GM11168 (cell line): ENCODE data around the gene SEC14L6.
"Not testable (repeated sequence)": the region's sequence is repeated elsewhere in the genome, so short reads cannot be mapped to it uniquely, and the experiment has no call there.

Experiments used
- in situ Hi-C: fragments of 300-500 bp; cut with MboI; formaldehyde crosslinking; loops from one replicate; pipeline ENCODE4 v1.12.0; 2022; ENCODE audit warnings: low sequenced_read_pairs; ENCODE audit not compliant: unreplicated experiment

The SEC14L6 gene

DNA sequence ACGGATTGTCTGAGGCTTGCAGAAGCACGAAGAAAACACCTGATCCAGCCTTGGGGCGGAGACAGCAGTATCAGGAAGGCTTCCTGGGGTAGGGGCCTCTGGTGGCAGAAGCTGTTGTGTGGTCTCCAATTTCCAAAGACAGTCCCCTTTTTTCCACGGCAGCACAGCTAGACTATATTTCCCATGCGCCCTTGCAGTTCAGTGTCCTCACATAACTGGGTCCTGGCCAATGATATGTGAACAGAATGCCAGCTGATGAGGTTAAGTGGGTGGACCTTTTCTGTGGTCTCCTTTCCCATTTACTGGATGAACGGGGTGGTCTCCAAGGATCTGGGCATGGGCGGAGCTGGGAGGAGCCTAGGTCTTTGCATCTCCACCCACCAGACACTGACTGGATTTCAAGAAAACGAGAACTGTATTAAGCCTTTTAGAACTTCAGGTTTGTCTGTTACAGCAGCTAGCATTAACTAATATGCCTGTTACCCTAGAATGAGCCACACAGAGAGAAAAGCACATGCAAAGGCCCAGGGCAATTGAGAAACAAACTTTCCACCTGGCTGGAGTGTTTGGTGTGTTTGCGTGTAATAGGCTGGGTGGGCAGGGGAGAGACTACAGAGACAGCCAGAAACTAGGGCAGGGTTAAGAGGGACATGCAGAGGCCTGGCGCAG, 21.7 kb upstream of the SEC14L6 start:
- in situ Hi-C loops: no loop called here

DNA sequence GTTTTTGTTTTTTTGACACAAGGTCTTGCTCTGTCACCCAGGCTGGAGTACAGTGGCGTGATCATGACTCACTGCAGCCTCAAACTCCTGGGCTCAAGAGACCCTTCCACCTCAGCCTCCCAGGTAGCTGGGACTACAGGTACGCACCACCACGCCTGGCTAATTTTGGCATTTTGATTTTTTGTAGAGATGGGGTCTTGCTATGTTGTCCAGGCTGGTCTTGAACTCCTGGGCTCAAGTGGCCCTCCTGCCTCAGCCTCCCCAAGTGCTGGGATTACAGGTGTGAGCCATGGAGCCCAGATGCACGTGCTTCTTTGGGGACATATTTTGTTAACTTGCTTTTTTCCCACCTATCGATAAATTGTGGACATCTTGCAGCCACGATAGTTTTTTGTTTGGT, 20.7 kb upstream of the SEC14L6 start:
- in situ Hi-C loops: not testable (repeated sequence)

DNA sequence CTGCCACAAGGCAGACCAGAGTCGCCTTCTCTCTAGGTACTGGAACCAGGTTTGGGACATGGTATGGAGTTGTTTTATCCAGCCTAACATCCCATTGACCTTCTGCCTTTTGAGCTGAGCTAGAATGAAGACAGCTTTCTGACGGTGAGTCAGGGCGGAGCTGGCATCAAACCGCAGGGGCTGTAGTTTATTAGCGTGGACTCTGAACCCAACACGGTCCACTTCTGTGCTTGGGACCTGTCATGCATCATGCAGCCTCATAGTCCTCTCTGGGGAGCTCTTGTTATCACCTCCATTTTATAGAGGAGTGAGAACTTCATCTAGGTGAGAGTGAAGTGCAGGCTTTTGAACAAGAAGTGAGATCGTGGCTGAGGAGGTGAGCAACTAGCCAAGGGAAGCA, 19.6 kb upstream of the SEC14L6 start:
- in situ Hi-C loops: no loop called here

DNA sequence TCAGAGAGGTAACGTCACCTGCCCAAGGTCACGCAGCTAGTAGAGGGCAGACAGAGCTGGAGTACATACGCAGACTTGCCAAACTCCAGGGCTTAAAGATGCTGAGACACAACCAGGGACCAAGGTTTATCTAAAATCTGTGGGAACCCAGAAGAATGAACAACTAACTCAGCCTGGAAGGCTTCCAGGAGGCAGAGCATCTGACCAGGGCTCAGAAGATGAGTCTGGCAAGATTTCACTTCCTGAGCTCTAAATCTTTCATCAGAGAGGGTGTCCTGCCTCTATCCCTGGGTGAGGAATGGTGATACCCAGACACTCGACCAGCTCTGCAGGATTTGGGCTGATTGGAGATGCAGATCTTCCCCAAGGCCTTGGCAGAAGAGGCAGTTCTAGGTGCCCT, 18.8 kb upstream of the SEC14L6 start:
- in situ Hi-C loops: no loop called here

DNA sequence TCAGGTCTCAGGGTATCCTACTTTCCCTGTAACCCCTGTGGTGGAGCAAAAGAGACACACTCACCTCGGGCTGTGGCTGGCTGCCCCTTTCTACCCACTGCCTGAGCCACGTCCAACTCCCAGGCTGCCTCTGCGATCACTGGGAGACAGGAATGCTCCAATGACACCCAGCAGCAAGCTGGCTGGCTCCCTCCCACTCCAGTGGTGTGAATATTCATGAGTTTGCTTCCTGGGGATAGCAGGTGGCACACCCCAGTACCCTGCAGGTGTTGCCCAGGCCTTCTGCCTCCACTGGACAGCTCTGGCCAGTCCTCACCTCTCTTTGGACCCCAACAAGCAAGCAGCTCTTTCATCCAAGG, 18.2 kb upstream of the SEC14L6 start:
- in situ Hi-C loops: no loop called here

DNA sequence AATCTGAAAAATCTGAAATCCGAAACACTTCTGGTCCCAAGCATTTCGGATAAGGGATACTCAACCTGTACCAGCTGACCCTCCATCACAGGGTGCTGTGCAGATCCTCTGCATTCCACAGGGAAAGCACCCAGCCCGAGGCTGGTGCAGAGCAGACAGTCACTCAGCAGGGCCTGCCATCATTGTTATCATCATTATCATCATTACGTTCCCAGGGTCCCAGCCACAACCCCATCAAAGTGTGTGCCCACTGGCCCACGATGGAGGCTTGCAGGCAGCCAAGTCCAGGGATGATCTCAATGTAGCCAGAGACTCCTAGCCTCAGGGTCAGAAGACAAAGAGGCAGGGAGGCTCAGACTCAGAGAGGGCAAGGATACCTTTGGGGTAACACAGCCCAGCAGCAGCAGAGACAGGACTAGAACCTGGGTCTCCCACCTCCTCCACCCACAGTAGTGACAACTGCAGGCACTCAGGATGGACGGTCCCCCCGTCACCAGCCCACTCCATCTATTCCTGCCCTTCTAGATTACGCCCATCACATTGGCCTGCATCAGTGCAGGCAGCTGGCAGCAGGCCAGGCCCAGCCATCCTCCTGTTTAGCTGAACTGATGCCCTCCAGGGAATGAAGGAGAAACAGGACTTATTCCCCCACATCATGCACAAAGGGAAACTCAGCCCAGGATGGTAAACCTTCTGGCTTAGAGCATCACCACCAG, 17.7 kb upstream of the SEC14L6 start:
- in situ Hi-C loops: no loop called here

DNA sequence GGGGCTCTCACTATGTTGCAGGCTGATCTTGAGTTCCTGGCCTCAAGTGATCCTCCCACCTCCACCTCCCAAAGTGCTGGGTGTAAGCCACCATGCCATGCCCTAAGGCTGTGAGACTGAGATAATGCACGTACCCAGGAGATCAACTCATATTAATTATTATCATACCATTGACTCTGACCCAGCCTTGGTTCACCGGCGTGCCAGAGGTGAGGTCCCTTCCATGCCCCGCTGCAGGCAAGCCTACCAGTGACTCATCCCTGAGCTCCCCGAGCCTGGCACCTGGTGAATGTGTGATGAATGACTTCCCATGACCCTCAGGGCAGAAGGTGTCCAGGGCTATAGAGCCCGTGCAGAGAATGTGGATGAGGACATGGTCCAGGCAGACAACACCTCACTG, 15.8 kb upstream of the SEC14L6 start:
- in situ Hi-C loops: no loop called here

DNA sequence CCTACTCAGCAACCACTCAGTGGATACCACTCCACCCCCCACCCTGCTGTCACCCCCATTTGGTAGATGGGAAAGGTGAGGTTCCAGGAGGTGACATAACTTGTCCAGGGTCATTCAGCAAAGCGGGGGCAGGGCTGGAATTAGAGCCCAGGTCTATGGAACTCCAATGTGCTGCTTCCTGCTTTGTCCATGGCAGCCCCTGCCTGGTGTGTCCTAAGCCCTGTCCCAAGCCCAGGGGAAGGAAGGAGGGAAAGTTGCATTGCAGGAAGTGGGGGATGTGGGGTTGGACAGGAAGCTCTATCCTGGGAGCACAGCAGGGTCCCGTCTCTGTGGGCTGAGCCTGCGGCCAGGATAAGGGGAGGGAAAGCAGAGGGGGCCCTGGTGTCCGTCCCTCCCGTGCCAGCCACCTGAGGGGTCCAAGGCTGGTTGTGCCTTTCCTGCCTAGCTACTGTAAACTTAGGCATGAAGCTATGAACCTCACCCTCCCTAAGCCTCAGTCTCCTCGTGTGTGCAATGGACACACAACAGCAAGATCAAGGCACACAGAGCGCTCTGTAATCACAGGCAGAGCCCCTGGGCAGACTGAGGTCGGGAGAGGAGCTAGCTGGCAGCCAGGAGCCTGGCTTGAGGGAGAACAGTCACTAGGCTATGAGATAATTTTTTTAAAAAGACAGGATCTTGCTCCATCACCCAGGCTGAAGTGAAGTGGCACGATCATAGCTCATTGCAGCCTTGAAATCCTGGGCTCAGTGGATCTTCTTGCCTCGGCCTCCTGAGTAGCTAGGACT, 15.1 kb upstream of the SEC14L6 start:
- in situ Hi-C loops: no loop called here

DNA sequence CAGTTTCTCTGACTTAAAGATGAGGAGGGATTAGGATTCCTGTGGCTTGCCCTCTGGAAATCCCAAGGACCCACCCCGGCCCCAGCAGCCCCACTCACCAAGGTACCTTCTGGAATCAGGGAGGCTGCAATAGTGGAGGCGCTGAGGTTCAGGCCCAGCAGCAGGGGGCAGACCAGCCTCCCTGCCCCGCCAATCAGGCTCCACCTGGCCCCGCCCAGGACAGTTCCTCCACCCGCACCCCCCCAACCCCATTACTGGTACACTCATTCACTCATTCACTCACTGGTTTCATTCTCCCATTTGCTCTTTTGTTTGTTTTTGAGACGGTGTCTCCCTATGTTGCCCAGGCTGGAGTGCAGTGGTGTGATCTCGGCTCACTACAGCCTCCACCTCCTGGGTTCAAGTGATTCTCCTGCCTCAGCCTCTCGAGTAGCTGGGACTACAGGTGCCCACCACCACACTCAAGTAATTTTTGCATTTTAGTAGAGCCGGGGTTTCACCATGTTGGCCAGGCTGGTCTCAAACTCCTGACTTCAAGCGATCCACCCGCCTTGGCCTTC, 14.2 kb upstream of the SEC14L6 start:
- in situ Hi-C loops: not testable (repeated sequence)

DNA sequence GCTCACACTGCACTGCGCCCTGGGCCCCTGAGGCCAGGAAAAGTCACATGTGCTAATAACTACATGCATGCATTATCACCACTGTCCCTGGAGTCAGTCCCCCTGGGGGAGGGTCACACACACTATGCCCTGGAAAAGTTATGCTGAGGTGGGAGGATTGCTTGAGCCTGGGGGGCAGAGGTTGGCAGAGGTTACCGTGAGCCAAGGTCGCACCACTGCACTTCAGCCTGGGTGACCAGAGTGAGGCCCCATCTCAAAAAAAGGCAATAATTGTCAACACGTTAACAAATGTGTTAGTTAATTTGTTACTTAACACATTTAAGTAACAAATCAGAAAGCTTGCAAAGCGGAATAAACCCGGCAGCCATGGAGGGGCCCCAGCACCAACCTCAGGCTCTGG, 13.3 kb upstream of the SEC14L6 start:
- in situ Hi-C loops: no loop called here

DNA sequence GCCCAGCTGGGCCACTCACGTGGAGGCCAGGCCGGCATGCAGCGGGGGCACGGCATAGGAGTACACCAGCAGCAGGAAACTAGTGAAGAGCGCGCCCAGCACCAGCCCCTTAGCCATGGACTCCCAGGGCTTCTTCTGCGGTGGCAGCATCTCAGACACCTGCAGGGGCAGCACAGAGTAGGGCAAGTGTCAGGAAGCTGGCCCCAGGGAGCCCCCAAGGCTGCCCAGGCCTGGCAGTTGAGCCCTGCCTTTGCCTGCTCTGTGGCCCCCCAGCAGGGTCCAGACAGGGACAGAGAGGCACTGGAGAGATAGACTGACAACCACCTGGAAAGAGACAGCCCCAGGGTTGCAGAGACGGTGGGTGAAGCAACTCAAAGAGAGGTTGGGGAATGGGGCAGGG, 10.7 kb upstream of the SEC14L6 start:
- in situ Hi-C loops: no loop called here

DNA sequence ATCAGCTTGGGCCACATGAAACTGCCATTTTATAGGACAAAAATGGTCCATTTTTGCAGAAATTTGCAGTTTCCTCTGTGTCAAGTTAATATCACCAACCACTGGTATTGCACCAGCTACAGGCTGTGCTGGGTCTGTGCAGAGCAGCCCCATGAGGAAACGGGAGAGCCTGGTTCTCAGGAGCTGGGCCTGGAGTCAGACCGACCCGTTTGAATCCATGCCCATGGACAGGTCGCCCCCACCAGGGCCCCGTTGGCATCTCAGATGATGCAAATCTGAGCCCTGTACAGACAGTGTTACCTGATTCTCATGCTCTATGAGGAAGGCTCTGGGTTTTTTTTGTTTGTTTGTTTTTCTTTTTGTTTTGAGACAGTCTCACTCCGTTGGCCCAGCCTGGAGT, 9.8 kb upstream of the SEC14L6 start:
- in situ Hi-C loops: no loop called here

DNA sequence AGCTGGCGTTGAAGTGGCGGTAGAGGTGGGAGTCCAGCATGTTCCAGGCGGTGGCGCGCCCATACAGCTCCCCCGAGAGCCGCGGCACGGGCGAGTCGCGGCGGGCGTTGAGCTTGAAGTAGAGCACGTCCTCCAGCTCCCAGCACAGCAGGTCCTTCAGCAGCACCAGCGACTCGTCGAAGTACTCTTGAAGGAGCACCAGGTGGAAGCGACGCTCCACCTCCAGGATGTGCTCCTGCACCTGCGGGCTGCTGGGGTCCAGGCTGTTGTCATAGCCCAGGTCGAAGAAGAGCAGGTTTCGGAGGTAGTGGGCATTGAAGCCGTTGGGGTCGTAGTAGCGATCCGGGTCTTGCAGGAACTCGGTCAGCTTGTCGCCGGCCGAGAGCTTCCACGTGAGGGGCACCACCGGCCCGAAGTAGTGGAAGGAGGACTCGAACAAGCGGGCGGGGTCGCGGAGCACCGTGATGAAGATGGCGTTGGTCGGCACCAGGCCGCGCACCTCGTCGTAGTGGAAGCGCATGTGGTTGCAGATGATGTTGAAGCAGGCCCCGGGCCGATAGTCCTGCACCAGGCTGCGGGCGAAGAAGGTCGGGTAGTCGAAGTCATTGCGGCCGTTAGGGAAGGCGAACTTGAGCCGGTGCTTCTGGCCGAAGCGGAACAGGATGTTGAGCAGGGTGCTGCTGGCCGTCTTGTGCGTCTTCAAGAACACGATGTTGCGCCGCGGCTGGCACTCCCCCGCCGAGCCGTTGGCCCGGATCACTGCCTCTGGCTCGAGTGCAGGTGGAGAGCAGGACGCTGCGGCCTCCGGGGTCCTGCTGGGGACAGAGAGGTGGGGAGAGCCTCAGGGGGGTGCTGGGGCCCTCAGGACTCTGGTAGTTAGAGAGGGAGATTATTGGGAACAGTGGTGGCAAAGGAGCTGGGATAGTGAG, 9.0 kb upstream of the SEC14L6 start:
- in situ Hi-C loops: no loop called here

DNA sequence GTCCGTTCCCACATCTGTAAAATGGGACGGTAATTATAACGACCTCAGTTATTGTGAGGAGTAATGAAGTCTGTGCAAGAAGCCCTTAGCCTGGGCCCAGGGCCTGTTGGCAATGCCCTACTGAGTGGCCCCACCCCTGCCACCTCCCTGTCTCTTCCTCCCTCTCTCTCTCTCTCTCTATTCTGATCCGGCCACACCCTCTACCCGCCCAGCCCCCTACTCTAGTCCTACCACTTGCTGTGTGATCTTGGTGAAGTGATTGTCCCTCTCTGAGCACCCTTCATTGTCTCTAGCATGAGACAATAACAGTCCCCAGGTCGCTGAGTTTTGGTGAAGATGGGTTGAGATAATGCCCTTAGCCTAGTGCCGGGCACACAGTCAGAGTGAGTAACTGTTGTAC, 7.4 kb upstream of the SEC14L6 start:
- in situ Hi-C loops: no loop called here

DNA sequence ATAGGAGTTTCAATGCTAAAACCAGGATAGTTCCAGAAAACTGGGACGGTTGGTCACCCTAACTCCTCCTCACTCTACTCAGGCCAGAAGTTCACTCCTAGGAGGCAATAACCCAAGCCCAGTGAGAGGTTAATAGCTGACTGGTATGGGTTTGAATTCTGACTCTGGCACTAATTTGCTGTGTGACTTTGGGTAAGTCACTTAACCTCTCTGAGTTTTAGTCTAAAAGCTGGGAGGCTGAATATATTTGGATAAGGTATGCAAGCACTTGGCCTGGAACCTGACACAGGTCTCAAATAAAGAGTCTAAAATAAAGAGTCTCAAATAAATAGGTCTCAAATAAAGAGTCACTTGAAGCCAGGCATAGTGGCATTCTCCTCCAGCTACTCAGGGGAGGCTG, 6.2 kb upstream of the SEC14L6 start:
- in situ Hi-C loops: no loop called here

DNA sequence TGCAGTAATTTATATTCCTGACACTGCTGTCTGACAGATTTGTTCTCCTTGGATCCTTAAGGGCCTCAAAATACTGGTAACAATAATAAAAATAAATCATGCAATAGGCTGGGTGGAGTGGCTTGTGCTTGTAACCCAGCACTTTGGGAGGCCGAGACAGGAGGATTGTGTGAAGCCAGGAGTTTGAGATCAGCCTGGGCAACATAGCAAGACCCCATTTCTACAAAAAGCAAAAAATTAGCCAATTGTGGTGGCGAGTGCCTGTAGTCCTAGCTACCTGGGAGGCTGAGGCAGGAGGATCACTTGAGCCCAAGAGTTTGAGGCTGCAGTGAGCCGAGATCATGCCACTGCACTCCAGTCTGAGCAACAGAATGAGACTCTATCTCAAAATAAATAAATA, 5.3 kb upstream of the SEC14L6 start:
- in situ Hi-C loops: not testable (repeated sequence)

DNA sequence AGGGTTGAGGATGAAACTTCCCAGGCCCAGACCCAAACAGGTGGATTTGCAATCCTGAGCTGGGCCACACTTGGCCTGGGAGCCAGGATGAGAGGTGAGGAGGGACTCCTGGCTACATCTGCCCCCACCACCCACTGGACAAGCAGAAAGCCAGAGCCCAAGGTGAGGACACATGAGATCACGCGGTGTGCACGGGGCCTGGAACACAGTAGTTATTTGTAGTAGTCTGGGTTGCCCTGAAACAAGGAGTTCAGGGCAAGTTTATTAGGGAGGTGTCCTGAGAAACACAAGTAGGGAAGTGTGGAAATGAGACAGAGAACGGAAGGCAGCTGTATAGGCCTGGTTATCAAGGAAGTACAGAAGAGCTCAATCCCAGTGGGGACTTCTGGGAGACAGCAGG, 647 bp upstream of the SEC14L6 start:
- in situ Hi-C loops: no loop called here

DNA sequence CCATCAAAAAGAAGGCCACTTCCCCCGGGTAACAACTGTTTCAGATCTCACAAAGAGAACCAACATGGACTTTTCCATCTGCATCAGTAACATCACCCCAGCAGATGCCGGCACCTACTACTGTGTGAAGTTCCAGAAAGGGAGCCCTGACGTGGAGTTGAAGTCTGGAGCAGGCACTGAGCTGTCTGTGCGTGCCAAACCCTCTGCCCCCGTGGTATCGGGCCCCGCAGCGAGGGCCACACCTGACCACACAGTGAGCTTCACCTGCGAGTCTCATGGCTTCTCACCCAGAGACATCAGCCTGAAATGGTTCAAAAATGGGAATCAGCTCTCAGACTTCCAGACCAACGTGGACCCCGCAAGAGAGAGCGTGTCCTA, 3.7 kb downstream of the SEC14L6 start:
- in situ Hi-C loops: no loop called here

DNA sequence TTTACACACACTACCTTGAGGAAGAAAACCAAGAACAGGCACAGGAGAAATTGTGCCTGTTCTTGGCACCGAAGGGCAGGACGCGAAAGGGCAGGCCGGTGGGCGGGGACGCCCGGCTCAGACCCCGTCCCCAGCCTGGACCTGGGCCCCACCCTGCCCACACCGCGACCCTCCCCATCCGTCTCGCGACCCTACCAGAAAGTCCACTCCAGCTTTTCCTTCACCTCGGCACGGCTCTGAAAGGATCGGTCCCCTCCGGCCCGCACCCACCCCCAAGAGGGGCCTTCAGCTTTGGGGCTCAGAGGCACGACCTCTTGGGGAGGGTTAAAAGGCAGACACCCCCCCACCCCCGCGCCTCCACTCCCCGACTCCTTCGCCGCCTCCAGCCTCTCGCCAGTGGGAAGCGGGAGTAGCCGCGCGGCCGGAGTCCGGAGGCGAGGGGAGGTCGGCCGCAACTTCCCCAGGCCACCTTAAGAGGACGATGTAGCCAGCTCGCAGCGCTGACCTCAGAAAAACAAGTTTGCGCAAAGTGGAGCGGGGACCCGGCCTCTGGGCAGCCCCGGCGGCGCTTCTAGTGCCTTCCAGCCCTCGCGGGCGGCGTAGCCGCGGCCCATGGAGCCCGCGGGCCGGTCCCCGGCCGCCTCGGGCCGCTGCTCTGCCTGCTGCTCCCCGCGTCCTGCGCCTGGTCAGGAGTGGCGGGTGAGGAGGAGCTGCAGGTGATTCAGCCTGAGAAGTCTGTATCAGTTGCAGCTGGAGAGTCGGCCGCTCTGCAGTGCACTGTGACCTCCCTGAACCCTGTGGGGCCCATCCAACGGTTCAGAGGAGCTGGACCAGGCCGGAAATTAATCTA, 4.4 kb downstream of the SEC14L6 start:
- in situ Hi-C loops: no loop called here
